Breast epithelium (tissue), 3 donors: ENCODE measurements around the gene RTN4.

Experiments used
- CTCF ChIP-seq, 3 donors: fragments of 450-650 bp; IDR thresholded peaks; one replicate each; pipeline ENCODE4 v1.5.1; 2016 to 2017; ENCODE audit warnings: antibody characterized with exemption in 3 of 3, mild to moderate bottlenecking in 3 of 3, moderate library complexity in 3 of 3
- POLR2A ChIP-seq: fragments of 450-650 bp; IDR thresholded peaks from one replicate; pipeline ENCODE4 v1.6.1; 2016; ENCODE audit warnings: antibody characterized with exemption, mild to moderate bottlenecking, moderate library complexity
- POLR2AphosphoS5 ChIP-seq, 3 donors: sonication (generic); formaldehyde crosslinking; IDR thresholded peaks; one replicate each; pipeline ENCODE4 v1.6.1; 2017; ENCODE audit warnings: antibody characterized with exemption in 3 of 3

- TF ChIP-seq CTCF (IDR thresholded peaks at IDR 0.05) (no peak), POLR2A (no peak), POLR2AphosphoS5 (IDR thresholded peaks at IDR 0.05) (peak in 1 of 3 donors; percentile 15)
Observed at GRCh38 chr2:54941248-54941984, 108.8 kb downstream of the RTN4 start.
